Gastroesophageal sphincter (tissue), 3 donors: ENCODE results near the gene MFF.

Source experiments
- EP300 ChIP-seq: sonication (generic); formaldehyde crosslinking; IDR thresholded peaks from one replicate; pipeline ENCODE4 v1.6.1; 2017; ENCODE audit warnings: antibody characterized with exemption, mild to moderate bottlenecking
- POLR2A ChIP-seq, 2 donors: fragments of 450-650 bp; IDR thresholded peaks; one replicate each; pipeline ENCODE4 v1.6.1; 2017; ENCODE audit warnings: antibody characterized with exemption in 2 of 2, mild to moderate bottlenecking in 2 of 2, moderate library complexity in 1 of 2
- TF ChIP-seq, protein P1 (sequence below), 4 experiments: fragments of 200-600 bp in 2 of 4; fragments of 450-650 bp in 2 of 4; sonication (generic) in 1 of 4; IDR thresholded peaks; one replicate each; pipeline ENCODE4 v1.5.1; 2017 to 2019; ENCODE audit warnings: antibody characterized with exemption in 4 of 4, mild to moderate bottlenecking in 2 of 4, moderate library complexity in 2 of 4

DNA sequence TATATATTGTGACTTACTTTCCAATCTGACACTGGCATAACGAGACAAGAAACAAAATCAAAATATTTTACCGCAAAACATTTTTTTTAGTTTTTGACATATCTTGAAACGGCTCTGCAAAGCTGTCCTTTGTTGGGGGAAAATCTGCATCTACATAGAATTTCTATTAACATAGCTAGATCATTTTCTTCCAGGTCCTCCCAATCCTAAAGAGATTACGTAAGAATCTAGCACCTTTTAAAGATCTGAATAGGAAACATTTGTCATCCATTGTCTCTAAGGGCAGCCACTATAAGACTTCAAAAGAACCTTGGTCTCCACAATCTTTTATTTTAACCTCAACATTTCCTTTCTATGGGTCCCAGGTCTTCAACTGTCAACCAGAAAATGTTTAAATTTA is 1.2 kb upstream of the MFF start:
- TF ChIP-seq, protein P1, sequence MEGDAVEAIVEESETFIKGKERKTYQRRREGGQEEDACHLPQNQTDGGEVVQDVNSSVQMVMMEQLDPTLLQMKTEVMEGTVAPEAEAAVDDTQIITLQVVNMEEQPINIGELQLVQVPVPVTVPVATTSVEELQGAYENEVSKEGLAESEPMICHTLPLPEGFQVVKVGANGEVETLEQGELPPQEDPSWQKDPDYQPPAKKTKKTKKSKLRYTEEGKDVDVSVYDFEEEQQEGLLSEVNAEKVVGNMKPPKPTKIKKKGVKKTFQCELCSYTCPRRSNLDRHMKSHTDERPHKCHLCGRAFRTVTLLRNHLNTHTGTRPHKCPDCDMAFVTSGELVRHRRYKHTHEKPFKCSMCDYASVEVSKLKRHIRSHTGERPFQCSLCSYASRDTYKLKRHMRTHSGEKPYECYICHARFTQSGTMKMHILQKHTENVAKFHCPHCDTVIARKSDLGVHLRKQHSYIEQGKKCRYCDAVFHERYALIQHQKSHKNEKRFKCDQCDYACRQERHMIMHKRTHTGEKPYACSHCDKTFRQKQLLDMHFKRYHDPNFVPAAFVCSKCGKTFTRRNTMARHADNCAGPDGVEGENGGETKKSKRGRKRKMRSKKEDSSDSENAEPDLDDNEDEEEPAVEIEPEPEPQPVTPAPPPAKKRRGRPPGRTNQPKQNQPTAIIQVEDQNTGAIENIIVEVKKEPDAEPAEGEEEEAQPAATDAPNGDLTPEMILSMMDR (IDR thresholded peaks at IDR 0.05), result no peak
- TF ChIP-seq POLR2A (IDR thresholded peaks at IDR 0.05), result no peak
- TF ChIP-seq EP300, result no peak
